AG09319 (cell line): Measurements from ENCODE around the gene SCN3A.

ENCODE experiments used
- DNase-seq: peaks from one replicate; pipeline ENCODE4 v3.0.0-alpha.2; 2010; ENCODE audit warnings: low read depth; ENCODE audit errors: extremely low read depth
- CTCF ChIP-seq: IDR thresholded peaks from 2 replicates; pipeline ENCODE4 v1.5.1; 2011; ENCODE audit warnings: low read depth, mild to moderate bottlenecking, inconsistent platforms, low read length, moderate library complexity

SCN3A gene

DNA sequence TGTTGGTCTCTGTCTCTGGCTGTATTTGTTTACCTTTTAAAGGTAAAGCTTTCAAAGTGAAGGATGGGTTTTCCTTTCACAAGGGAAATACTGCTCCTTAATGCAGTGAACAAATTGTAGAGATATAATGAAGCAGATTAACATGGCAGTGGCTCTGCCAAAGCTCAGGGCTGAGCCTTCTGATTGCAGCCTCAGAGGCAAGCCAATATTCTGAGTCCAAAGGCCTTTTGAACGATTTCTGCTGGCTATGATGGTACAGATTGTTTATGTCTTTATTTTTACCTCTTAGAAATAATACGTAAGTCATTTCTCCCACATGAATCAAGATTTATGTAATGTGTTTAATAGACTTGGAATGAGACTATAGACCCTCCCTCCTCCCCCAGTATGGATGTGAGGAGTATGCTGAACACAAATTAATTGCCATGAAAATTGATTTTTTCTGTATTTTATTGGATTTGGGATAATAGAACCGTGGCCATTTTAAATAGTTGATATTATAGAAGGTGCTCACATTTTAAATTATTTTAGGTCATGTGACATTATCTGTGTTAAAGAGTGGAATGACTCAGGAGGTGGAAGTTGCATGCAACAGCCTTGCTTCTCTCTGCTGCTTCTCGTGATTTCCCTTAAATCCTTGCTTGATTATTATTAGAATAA lies 36.1 kb upstream of the SCN3A start:
- TF ChIP-seq CTCF: no peak
- no peak for DNase-seq

GRCh38 chr2:165239230-165239629 lies 35.4 kb upstream of the SCN3A start, which contains the start of gene SCN2A:
Gene SCN2A (plus strand): TSS chr2:165239414. CDS start chr2:165295824, 56,410 bp downstream.
- peak; percentile 54 for TF ChIP-seq CTCF
- DNase-seq: peak; percentile 8

DNA sequence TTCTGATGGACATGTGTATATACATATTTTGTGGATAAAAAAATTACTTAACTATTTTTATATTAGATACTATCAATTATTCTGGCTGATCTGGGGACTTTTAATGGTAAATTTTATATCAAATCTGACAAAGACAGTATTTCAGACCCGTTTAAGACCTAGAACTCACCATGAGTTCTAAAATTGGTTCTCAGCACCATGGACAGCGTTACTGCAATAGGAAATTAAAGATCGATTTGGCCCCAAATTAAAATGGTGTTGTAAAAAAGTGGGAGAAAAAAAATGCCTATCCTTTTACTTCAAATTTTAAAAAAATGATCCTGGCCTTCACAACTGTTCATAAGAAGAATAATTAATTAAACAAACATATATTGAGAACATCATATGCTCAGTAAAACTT lies 34.4 kb upstream of the SCN3A start:
- DNase-seq: no peak

DNA sequence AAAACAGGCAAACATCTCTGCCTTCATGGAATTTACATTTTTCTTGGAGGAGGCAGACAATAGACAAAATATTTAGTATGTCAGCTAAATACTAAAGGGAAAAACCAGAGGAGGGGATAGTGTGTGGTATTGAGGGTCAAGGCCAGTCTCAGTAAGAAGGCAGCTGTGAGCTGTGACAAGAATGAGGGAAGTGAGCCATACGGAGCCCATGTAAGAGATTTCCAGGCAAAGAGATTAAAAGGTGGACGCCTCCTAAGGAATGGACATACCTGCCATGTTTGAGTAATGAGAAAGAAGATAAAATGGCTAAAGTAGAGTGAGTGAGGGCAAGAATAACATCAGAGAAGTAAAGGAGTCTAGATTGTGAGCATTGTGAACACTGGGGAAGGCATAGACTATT lies 33.2 kb upstream of the SCN3A start:
- TF ChIP-seq CTCF: no peak
- DNase-seq: no peak

More for the DNA sequence above, 34.4 kb upstream of the SCN3A start:
- no peak for TF ChIP-seq CTCF

- no peak for TF ChIP-seq CTCF
- no peak for DNase-seq
Measured at GRCh38 chr2:165227571-165227970, 23.7 kb upstream of the SCN3A start.

DNA sequence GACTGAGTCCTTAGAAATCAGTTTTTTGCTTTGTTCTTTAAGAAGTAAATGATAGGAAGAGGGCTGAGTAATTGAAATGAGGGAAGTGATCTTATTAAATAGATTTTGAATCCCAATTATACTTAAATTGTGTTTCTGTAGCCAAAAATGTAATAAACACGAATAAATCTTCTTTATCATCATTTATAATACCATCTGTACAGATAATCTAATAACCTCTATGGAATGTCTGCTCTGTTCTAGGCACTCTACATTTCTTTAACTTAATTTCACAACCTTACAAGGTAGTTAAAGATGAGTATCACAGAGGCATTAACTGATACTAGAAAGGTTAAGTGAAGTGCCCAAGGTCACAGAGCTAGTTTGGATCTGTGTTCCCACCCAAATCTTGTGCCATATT lies 21.1 kb upstream of the SCN3A start:
- DNase-seq: no peak
- no peak for TF ChIP-seq CTCF

GRCh38 chr2:165219481-165219880 lies 15.6 kb upstream of the SCN3A start:
- no peak for TF ChIP-seq CTCF
- DNase-seq: no peak
